ENCODE results near the gene SNAI3. TPM values are rescaled to one million over a fixed set of nuclear protein-coding genes. Genes with fewer than 3 reads are reported as not detected.

Gene SNAI3
- total and polyA plus RNA-seq, 2 donors (not counting 1 experiment from before 2014, with no cell fraction given) = 6.5 to 8.8 TPM

- peak overlapping the region; percentile 73 for H3K4me2 ChIP-seq (replicated peaks; ENCODE audit: low read depth, low read length, poor library complexity, severe bottlenecking)
- H3K9me3 Mint-ChIP-seq (ENCODE audit: insufficient read depth) = no peaks in the 10 kb centered on the region
- H3K27me3 ChIP-seq (replicated peaks in 1 of 4; ENCODE audit: control extremely low read depth in 1 of 4, control insufficient read depth in 3 of 4, insufficient read depth in 4 of 4, low read length in 3 of 4) = no peaks in the 10 kb centered on the region
- ATAC-seq (ENCODE audit: low read depth) (no peak), DNase-seq (no peak)
- no peak overlapping the region for H3K4me3 Mint-ChIP-seq
- ChIA-PET POLR2A (interaction anchor here (0.7 kb wide), 1 partner anchor 50 kb away, joined by 3 read pairs; no protein-coding TSS in a partner anchor), CTCF (no interaction called here)
- H3K4me1 ChIP-seq (ENCODE audit: control insufficient read depth in 2 of 2, insufficient read depth in 2 of 2, low read length in 2 of 2) = peaks cover 24 to 50% of the 10 kb centered on the region in 2 donors
- intact Hi-C loops (cut with micrococcal nuclease) = no loop called here
- no peak overlapping the region for H3K9ac ChIP-seq (ENCODE audit: low read length)
- no peaks in the 10 kb centered on the region for H3K9me3 ChIP-seq (ENCODE audit: control extremely low read depth in 1 of 3, control insufficient read depth in 2 of 3, insufficient read depth in 1 of 3, low read length in 2 of 3)
- H3K27ac ChIP-seq (ENCODE audit: low read length in 2 of 2) = no peak overlapping the region
- WGBS (ENCODE audit: insufficient coverage) = 93% methylated on average over 36 of the region's 39 CpGs
- H3K27ac Mint-ChIP-seq = no peak overlapping the region
- H4K20me1 ChIP-seq (ENCODE audit: control insufficient read depth, insufficient read depth, low read length, poor library complexity, severe bottlenecking) = peaks cover 23% of the 10 kb centered on the region
- peaks cover 37% of the 10 kb centered on the region for H3K4me1 Mint-ChIP-seq
- no peak overlapping the region for H2AFZ ChIP-seq (ENCODE audit: insufficient read depth, low read depth, low read length, poor library complexity, severe bottlenecking)
- H3K27me3 Mint-ChIP-seq = no peaks in the 10 kb centered on the region
- TF ChIP-seq EZH2 (IDR thresholded peaks at IDR 0.05; ENCODE audit: borderline replicate concordance, insufficient read depth, low read depth, low read length, poor library complexity, severe bottlenecking) = no peak
- TF ChIP-seq CTCF (IDR thresholded peaks at IDR 0.05) = no peak
- H3K4me3 ChIP-seq (ENCODE audit: control extremely low read depth in 1 of 5, extremely low read depth in 1 of 5, insufficient read depth in 1 of 5, low read depth in 2 of 5, low read length in 4 of 5) = no peak overlapping the region
- H3K36me3 ChIP-seq (replicated peaks in 1 of 2; ENCODE audit: control extremely low read depth in 1 of 2, control insufficient read depth in 1 of 2, extremely low read depth in 1 of 2, insufficient read depth in 2 of 2, low read length in 1 of 2) = peaks cover 0 to 35% of the 10 kb centered on the region in 2 experiments
- H3K79me2 ChIP-seq (ENCODE audit: control insufficient read depth, insufficient read depth, low read length) = peaks cover 16% of the 10 kb centered on the region
Observed at GRCh38 chr16:88693420-88694177, 7.3 kb upstream of the SNAI3 start.

- no peak for ATAC-seq (ENCODE audit: low read depth)
- no peak overlapping the region for H3K4me3 Mint-ChIP-seq
- DNase-seq = no peak
- peaks cover 11% of the 10 kb centered on the region for H3K79me2 ChIP-seq (ENCODE audit: control insufficient read depth, insufficient read depth, low read length)
- H3K9me3 Mint-ChIP-seq (ENCODE audit: insufficient read depth) = no peaks in the 10 kb centered on the region
- H3K27me3 ChIP-seq (replicated peaks in 1 of 4; ENCODE audit: control extremely low read depth in 1 of 4, control insufficient read depth in 3 of 4, insufficient read depth in 4 of 4, low read length in 3 of 4) = no peaks in the 10 kb centered on the region
- H3K4me2 ChIP-seq (replicated peaks; ENCODE audit: low read depth, low read length, poor library complexity, severe bottlenecking) = peak overlapping the region; percentile 73
- peaks cover 20 to 42% of the 10 kb centered on the region in 2 donors for H3K4me1 ChIP-seq (ENCODE audit: control insufficient read depth in 2 of 2, insufficient read depth in 2 of 2, low read length in 2 of 2)
- intact Hi-C loops (cut with micrococcal nuclease) = no loop called here
- H3K27ac Mint-ChIP-seq = no peak overlapping the region
- H3K27me3 Mint-ChIP-seq = no peaks in the 10 kb centered on the region
- H2AFZ ChIP-seq (ENCODE audit: insufficient read depth, low read depth, low read length, poor library complexity, severe bottlenecking) = no peak overlapping the region
- TF ChIP-seq EZH2 (IDR thresholded peaks at IDR 0.05; ENCODE audit: borderline replicate concordance, insufficient read depth, low read depth, low read length, poor library complexity, severe bottlenecking) (no peak), CTCF (IDR thresholded peaks at IDR 0.05) (no peak)
- no peak overlapping the region for H3K4me3 ChIP-seq (ENCODE audit: control extremely low read depth in 1 of 5, extremely low read depth in 1 of 5, insufficient read depth in 1 of 5, low read depth in 2 of 5, low read length in 4 of 5)
- CTCF ChIA-PET = no interaction called here
- 49% methylated on average over 5 of the region's 10 CpGs for WGBS (ENCODE audit: insufficient coverage)
- peaks cover 0 to 28% of the 10 kb centered on the region in 2 experiments for H3K36me3 ChIP-seq (replicated peaks in 1 of 2; ENCODE audit: control extremely low read depth in 1 of 2, control insufficient read depth in 1 of 2, extremely low read depth in 1 of 2, insufficient read depth in 2 of 2, low read length in 1 of 2)
- H3K9me3 ChIP-seq (ENCODE audit: control extremely low read depth in 1 of 3, control insufficient read depth in 2 of 3, insufficient read depth in 1 of 3, low read length in 2 of 3) = no peaks in the 10 kb centered on the region
- POLR2A ChIA-PET = interaction anchor here (1.4 to 1.7 kb wide), 2 partner anchors 8 to 11 kb away, joined by 8 to 9 read pairs; no protein-coding TSS in a partner anchor
- peaks cover 19% of the 10 kb centered on the region for H4K20me1 ChIP-seq (ENCODE audit: control insufficient read depth, insufficient read depth, low read length, poor library complexity, severe bottlenecking)
- no peak overlapping the region for H3K27ac ChIP-seq (ENCODE audit: low read length in 2 of 2)
- no peak overlapping the region for H3K9ac ChIP-seq (ENCODE audit: low read length)
- H3K4me1 Mint-ChIP-seq = peaks cover 31% of the 10 kb centered on the region
Observed at GRCh38 chr16:88692861-88693260, 6.6 kb upstream of the SNAI3 start.

All from B cell (primary cell).